Osteoblast (primary cell): ENCODE measurements around the gene ARHGAP4. TPM values are rescaled to one million over a fixed set of nuclear protein-coding genes. Genes with fewer than 3 reads are reported as not detected.

Experiments used
- DNase-seq: peaks from one replicate; pipeline ENCODE4 v3.0.0; 2011; ENCODE audit warnings: low spot score, mixed read lengths; ENCODE audit not compliant: insufficient read length; ENCODE audit errors: missing footprints
- H2AFZ ChIP-seq: 2 replicates; pipeline ENCODE4 v1.6.0; 2011; ENCODE audit warnings: mild to moderate bottlenecking, low read length
- H3K27ac ChIP-seq: 2 replicates; pipeline ENCODE4 v1.5.1; 2011; ENCODE audit warnings: mild to moderate bottlenecking, low read depth, low read length, moderate library complexity
- H3K27me3 ChIP-seq: 2 replicates; pipeline ENCODE4 v1.6.0; 2012; ENCODE audit warnings: mild to moderate bottlenecking, control low read depth, inconsistent platforms, low read length, moderate library complexity; ENCODE audit not compliant: insufficient read depth
- H3K36me3 ChIP-seq: 2 replicates; pipeline ENCODE4 v1.5.1; 2011; ENCODE audit warnings: mild to moderate bottlenecking, low read length, control low read depth, moderate library complexity; ENCODE audit not compliant: insufficient read depth
- H3K4me1 ChIP-seq: 2 replicates; pipeline ENCODE4 v1.5.1; 2011; ENCODE audit warnings: mild to moderate bottlenecking, low read length, control low read depth, moderate library complexity; ENCODE audit not compliant: insufficient read depth
- H3K4me2 ChIP-seq: 2 replicates; pipeline ENCODE4 v1.6.0; 2011; ENCODE audit warnings: mild to moderate bottlenecking, low read length; ENCODE audit not compliant: insufficient read depth
- H3K4me3 ChIP-seq: fragments of 200-600 bp; sonication (generic); 3 replicates; pipeline ENCODE4 v1.5.1; 2012; ENCODE audit warnings: mild to moderate bottlenecking, low read length, inconsistent platforms; ENCODE audit not compliant: insufficient read depth
- H3K79me2 ChIP-seq: 2 replicates; pipeline ENCODE4 v1.6.0; 2012; ENCODE audit warnings: mild to moderate bottlenecking, low read length, control low read depth, inconsistent platforms; ENCODE audit not compliant: insufficient read depth
- H3K9me3 ChIP-seq: 2 replicates; pipeline ENCODE4 v1.5.1; 2011; ENCODE audit warnings: low read depth, low read length, control low read depth
- H4K20me1 ChIP-seq: 2 replicates; pipeline ENCODE4 v1.6.0; 2012; ENCODE audit warnings: mild to moderate bottlenecking, low read length, control low read depth; ENCODE audit not compliant: insufficient read depth
- total RNA-seq: library from RNA; depleted of rRNA; stranded (reverse); fragments of >200 nt; gene quantifications from 2 replicates; pipeline ENCODE4 v1.2.3, GENCODE V29; 2012
- TF ChIP-seq, protein P1 (sequence below): IDR thresholded peaks from 2 replicates; pipeline ENCODE4 v1.5.1; 2011; ENCODE audit warnings: mild to moderate bottlenecking, low read depth, low read length, moderate library complexity; ENCODE audit errors: extremely low read depth

Gene ARHGAP4
- total RNA-seq, 1 donor: 1.4 TPM

DNA sequence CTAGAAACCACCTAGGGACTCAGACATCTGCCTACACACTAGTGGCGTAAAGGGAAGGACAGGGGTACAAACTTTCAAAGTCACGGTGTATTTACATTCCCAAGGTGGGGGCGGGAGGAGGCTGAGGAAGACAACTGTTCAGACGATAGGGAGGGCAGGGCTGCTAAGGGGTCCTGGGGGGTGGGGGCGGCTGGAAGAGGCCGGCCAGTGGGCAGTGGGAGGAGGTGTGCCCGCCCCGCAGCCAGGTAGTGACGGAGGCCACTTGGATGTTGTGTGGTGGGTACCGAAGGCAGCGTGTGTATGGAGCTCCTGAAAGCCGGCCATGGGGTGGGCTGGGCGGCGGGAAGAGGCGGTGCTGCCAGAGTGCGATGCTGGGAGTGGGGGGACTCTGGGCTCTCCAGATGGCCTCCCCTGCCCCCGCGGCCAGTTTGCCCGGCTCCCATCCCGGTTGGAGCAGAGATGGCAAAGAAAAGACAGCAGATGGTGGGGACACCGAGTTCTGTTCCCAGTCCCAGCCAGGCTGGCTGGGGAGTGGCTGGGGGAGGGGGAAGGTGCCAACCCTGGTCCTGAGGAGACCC, 64.2 kb downstream of the ARHGAP4 start:
- H3K4me3 ChIP-seq: no peak overlapping the region
- DNase-seq: peak; percentile 57
- no peaks in the 10 kb centered on the region for H3K4me1 ChIP-seq
- no peaks in the 10 kb centered on the region for H4K20me1 ChIP-seq
- no peaks in the 10 kb centered on the region for H3K36me3 ChIP-seq
- no peaks in the 10 kb centered on the region for H3K9me3 ChIP-seq
- no peak overlapping the region for H2AFZ ChIP-seq
- peaks cover 12% of the 10 kb centered on the region for H3K27me3 ChIP-seq
- TF ChIP-seq, protein P1, sequence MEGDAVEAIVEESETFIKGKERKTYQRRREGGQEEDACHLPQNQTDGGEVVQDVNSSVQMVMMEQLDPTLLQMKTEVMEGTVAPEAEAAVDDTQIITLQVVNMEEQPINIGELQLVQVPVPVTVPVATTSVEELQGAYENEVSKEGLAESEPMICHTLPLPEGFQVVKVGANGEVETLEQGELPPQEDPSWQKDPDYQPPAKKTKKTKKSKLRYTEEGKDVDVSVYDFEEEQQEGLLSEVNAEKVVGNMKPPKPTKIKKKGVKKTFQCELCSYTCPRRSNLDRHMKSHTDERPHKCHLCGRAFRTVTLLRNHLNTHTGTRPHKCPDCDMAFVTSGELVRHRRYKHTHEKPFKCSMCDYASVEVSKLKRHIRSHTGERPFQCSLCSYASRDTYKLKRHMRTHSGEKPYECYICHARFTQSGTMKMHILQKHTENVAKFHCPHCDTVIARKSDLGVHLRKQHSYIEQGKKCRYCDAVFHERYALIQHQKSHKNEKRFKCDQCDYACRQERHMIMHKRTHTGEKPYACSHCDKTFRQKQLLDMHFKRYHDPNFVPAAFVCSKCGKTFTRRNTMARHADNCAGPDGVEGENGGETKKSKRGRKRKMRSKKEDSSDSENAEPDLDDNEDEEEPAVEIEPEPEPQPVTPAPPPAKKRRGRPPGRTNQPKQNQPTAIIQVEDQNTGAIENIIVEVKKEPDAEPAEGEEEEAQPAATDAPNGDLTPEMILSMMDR: no peak
- no peaks in the 10 kb centered on the region for H3K79me2 ChIP-seq
- no peak overlapping the region for H3K4me2 ChIP-seq
- no peak overlapping the region for H3K27ac ChIP-seq

DNA sequence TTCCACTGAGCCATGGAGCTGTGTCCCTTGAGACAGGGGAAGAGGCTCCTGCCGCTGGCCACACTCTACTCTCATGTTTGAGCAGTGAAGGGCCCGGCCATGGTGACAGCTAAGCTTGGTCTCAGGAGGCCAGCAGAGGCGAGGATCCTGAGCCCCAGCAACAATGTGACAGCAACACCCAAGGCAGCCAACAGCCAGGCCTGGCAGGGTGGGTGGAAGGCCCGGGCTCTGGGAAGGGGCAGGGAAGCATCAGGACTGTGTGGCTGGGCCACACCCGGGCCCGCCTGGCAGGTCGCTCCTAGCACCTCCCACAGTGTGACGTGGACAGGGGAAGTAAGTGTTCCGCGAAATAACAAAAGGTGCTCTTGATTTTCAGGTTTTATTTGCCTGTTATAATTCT, 64.9 kb downstream of the ARHGAP4 start:
- Histone ChIP-seq H3K27ac (no peak overlapping the region), H3K79me2 (no peaks in the 10 kb centered on the region), H4K20me1 (no peaks in the 10 kb centered on the region), H3K4me1 (no peaks in the 10 kb centered on the region), H3K4me3 (no peak overlapping the region), H3K4me2 (no peak overlapping the region), H2AFZ (no peak overlapping the region), H3K27me3 (peaks cover 18% of the 10 kb centered on the region), H3K9me3 (no peaks in the 10 kb centered on the region), H3K36me3 (no peaks in the 10 kb centered on the region)
- TF ChIP-seq, protein P1: no peak
- DNase-seq: peak; percentile 52

Other genes starting within 250 kb of the ARHGAP4 start
- gene SLC6A8, start 238.3 kb downstream of the ARHGAP4 start, total RNA-seq: 15.3 and 19.5 TPM in 2 replicates
- 114 and 118 TPM in 2 replicates for gene BCAP31, start 201.9 kb downstream of the ARHGAP4 start, total RNA-seq
- 14.1 and 16.3 TPM in 2 replicates for gene ABCD1, start 201.4 kb downstream of the ARHGAP4 start, total RNA-seq
- 2.7 and 4.3 TPM in 2 replicates for gene PLXNB3, start 162.0 kb downstream of the ARHGAP4 start, total RNA-seq
- gene SRPK3, start 145.2 kb downstream of the ARHGAP4 start, total RNA-seq: 0.36 TPM in 1 of 2 replicates, not detected in the other
- 40.2 and 42.7 TPM in 2 replicates for gene IDH3G, start 131.9 kb downstream of the ARHGAP4 start, total RNA-seq
- gene SSR4, start 131.6 kb downstream of the ARHGAP4 start, total RNA-seq: 156 and 172 TPM in 2 replicates
- under 0.01 TPM in 2 replicates for gene PDZD4, start 95.7 kb downstream of the ARHGAP4 start, total RNA-seq
- gene L1CAM, start 40.1 kb downstream of the ARHGAP4 start, total RNA-seq: under 0.01 TPM in 2 replicates
- not detected in 2 replicates for gene AVPR2, start 21.6 kb downstream of the ARHGAP4 start, total RNA-seq
- gene NAA10, start 8.8 kb upstream of the ARHGAP4 start, total RNA-seq: 43.4 and 46.3 TPM in 2 replicates
- gene RENBP, start 18.4 kb upstream of the ARHGAP4 start, total RNA-seq: 6.5 TPM in 2 replicates
- gene HCFC1, start 45.6 kb upstream of the ARHGAP4 start, total RNA-seq: 22.1 and 24.6 TPM in 2 replicates
- 6.9 and 8.5 TPM in 2 replicates for gene TMEM187, start 46.5 kb upstream of the ARHGAP4 start, total RNA-seq
- gene IRAK1, start 93.6 kb upstream of the ARHGAP4 start, total RNA-seq: 99.5 and 100 TPM in 2 replicates
- gene MECP2, start 171.5 kb upstream of the ARHGAP4 start, total RNA-seq: 31.1 and 33.3 TPM in 2 replicates
- gene OPN1LW, start 218.0 kb upstream of the ARHGAP4 start, total RNA-seq: not detected in 2 replicates